Measurements from ENCODE around the gene TNIK.

The TNIK gene

GRCh38 chr3:171430530-171430929 lies 29.7 kb downstream of the TNIK start:
- H3K79me2 ChIP-seq (ENCODE audit: insufficient read depth, low read depth), result no peaks in the 10 kb centered on the region
- no peak overlapping the region for H3K9ac ChIP-seq
- no peaks in the 10 kb centered on the region for H3K4me1 ChIP-seq (ENCODE audit: low read depth, poor library complexity, severe bottlenecking)

DNA sequence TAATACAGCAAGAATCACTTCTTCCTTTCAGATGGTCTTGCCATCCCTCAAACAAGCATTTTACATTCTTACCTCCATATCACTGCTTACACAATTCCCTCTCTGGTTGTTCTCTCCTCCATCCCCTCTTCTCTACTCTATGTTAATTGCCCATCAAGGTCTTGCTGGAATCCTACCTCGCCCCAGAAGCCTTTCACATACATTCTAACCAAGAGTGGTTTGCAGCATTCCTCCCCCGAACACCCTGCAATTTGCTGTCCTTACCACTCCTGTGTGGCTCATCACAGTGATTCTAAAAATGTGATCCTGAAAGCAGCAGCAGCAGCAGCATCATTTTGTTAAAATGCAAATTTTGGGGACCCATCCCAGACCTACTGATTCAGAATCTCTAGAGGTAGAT lies 30.6 kb downstream of the TNIK start:
- H3K36me3 ChIP-seq (ENCODE audit: insufficient read depth), result no peaks in the 10 kb centered on the region
- no peak overlapping the region for H3K27ac ChIP-seq
- no peak for TF ChIP-seq CTCF (conservative IDR thresholded peaks at IDR 0.05; ENCODE audit: low read depth, low read length)
- no peak overlapping the region for H3K4me2 ChIP-seq
- no peak overlapping the region for H3K9ac ChIP-seq
- no peaks in the 10 kb centered on the region for H3K4me1 ChIP-seq (ENCODE audit: low read depth, poor library complexity, severe bottlenecking)
- H2AFZ ChIP-seq (ENCODE audit: low read depth), result no peak overlapping the region
- no peaks in the 10 kb centered on the region for H3K27me3 ChIP-seq (ENCODE audit: insufficient read depth, low read depth)
- no peaks in the 10 kb centered on the region for H4K20me1 ChIP-seq (ENCODE audit: insufficient read depth)
- no peak overlapping the region for H3K4me3 ChIP-seq (IDR thresholded peaks at IDR 0.05; ENCODE audit: insufficient read depth, low read depth, low read length)
- H3K79me2 ChIP-seq (ENCODE audit: insufficient read depth, low read depth), result no peaks in the 10 kb centered on the region

More at GRCh38 chr3:171430530-171430929, 29.7 kb downstream of the TNIK start:
- no peak overlapping the region for H3K4me3 ChIP-seq (IDR thresholded peaks at IDR 0.05; ENCODE audit: insufficient read depth, low read depth, low read length)
- no peaks in the 10 kb centered on the region for H4K20me1 ChIP-seq (ENCODE audit: insufficient read depth)
- H3K4me2 ChIP-seq, result no peak overlapping the region
- no peak overlapping the region for H2AFZ ChIP-seq (ENCODE audit: low read depth)
- no peak overlapping the region for H3K27ac ChIP-seq
- H3K36me3 ChIP-seq (ENCODE audit: insufficient read depth), result no peaks in the 10 kb centered on the region
- no peak for TF ChIP-seq CTCF (conservative IDR thresholded peaks at IDR 0.05; ENCODE audit: low read depth, low read length)
- H3K27me3 ChIP-seq (ENCODE audit: insufficient read depth, low read depth), result no peaks in the 10 kb centered on the region

GRCh38 chr3:171428892-171429291 lies 31.3 kb downstream of the TNIK start:
- H3K27me3 ChIP-seq (ENCODE audit: insufficient read depth, low read depth), result no peaks in the 10 kb centered on the region
- H3K4me2 ChIP-seq, result no peak overlapping the region
- H2AFZ ChIP-seq (ENCODE audit: low read depth), result no peak overlapping the region
- TF ChIP-seq CTCF (conservative IDR thresholded peaks at IDR 0.05; ENCODE audit: low read depth, low read length), result no peak
- H3K36me3 ChIP-seq (ENCODE audit: insufficient read depth), result no peaks in the 10 kb centered on the region
- no peak overlapping the region for H3K27ac ChIP-seq
- no peak overlapping the region for H3K9ac ChIP-seq
- no peaks in the 10 kb centered on the region for H3K79me2 ChIP-seq (ENCODE audit: insufficient read depth, low read depth)
- no peak overlapping the region for H3K4me3 ChIP-seq (IDR thresholded peaks at IDR 0.05; ENCODE audit: insufficient read depth, low read depth, low read length)
- no peaks in the 10 kb centered on the region for H4K20me1 ChIP-seq (ENCODE audit: insufficient read depth)
- H3K4me1 ChIP-seq (ENCODE audit: low read depth, poor library complexity, severe bottlenecking), result no peaks in the 10 kb centered on the region

DNA sequence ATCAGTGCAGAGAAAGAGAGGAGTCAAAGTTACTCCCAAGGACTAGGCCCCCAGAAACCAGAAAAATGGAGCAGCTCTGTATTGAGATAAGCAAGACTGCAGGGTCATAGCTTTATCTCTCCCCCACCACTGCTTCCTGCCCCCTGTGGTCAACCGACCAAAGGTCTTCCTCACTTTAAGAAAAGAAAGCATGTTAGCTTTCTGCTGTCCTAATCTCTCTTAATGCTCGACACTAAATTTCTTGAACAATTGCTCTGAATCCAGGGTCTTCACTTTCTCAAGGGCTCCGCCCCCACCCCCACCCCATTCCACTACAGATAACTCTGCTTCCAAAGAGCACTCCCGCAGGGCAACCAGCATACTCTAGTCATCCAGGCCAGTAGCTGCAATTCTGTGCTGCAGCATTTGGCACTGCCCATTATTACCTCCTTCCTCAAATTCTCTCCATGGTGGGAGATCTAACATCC lies 31.9 kb downstream of the TNIK start:
- no peak overlapping the region for H3K4me2 ChIP-seq
- H3K4me3 ChIP-seq (IDR thresholded peaks at IDR 0.05; ENCODE audit: insufficient read depth, low read depth, low read length), result no peak overlapping the region
- no peaks in the 10 kb centered on the region for H3K79me2 ChIP-seq (ENCODE audit: insufficient read depth, low read depth)
- H3K27ac ChIP-seq, result no peak overlapping the region
- no peaks in the 10 kb centered on the region for H3K4me1 ChIP-seq (ENCODE audit: low read depth, poor library complexity, severe bottlenecking)
- H3K36me3 ChIP-seq (ENCODE audit: insufficient read depth), result no peaks in the 10 kb centered on the region
- no peak overlapping the region for H2AFZ ChIP-seq (ENCODE audit: low read depth)
- TF ChIP-seq CTCF (conservative IDR thresholded peaks at IDR 0.05; ENCODE audit: low read depth, low read length), result no peak
- no peaks in the 10 kb centered on the region for H4K20me1 ChIP-seq (ENCODE audit: insufficient read depth)
- no peak overlapping the region for H3K9ac ChIP-seq
- H3K27me3 ChIP-seq (ENCODE audit: insufficient read depth, low read depth), result no peaks in the 10 kb centered on the region
